K562 (cell line): Measurements from ENCODE around the gene BEST3.

Experiments used
- CTCF ChIP-seq, 3 experiments: IDR thresholded peaks in 2 of 3; conservative IDR thresholded peaks in 1 of 3; 2 replicates each; pipeline ENCODE4 v1.5.1; 2011 to 2012; ENCODE audit warnings: low read length in 3 of 3, mild to moderate bottlenecking in 3 of 3, control low read depth in 2 of 3, improper control_type of control experiment in 1 of 3, inconsistent platforms in 1 of 3, low read depth in 1 of 3, mixed read lengths in 1 of 3, moderate library complexity in 1 of 3; ENCODE audit not compliant: insufficient read depth in 2 of 3
- LARP7 ChIP-seq: fragments of 450-650 bp; IDR thresholded peaks from 2 replicates; pipeline ENCODE4 v1.6.1; 2016
- STAT6 ChIP-seq: sonication (generic); formaldehyde crosslinking; IDR thresholded peaks from 2 replicates; pipeline ENCODE4 v1.8.1; 2023; ENCODE audit warnings: mild to moderate bottlenecking, missing genetic modification reagents
- ZHX1 ChIP-seq: fragments of 150-350 bp; conservative IDR thresholded peaks from 2 replicates; pipeline ENCODE4 v1.6.1; 2014; ENCODE audit warnings: low read length
- ZNF263 ChIP-seq: sonication (generic); formaldehyde crosslinking; IDR thresholded peaks from 2 replicates; pipeline ENCODE4 v1.8.0; 2022; ENCODE audit warnings: mild to moderate bottlenecking, missing genetic modification reagents, borderline replicate concordance
- ZNF318 ChIP-seq, 2 experiments: fragments of 450-650 bp; IDR thresholded peaks; 2 replicates each; pipeline ENCODE4 v1.6.1; 2016; ENCODE audit warnings: mild to moderate bottlenecking in 2 of 2, borderline replicate concordance in 1 of 2, low read depth in 1 of 2, moderate library complexity in 1 of 2
- ZNF76 ChIP-seq: fragments of 250-450 bp; sonication (Bioruptor Pico); IDR thresholded peaks from 2 replicates; pipeline ENCODE4 v1.4.0; 2020; ENCODE audit warnings: mild to moderate bottlenecking, moderate library complexity, borderline replicate concordance

GRCh38 chr12:69610729-69611128 lies 88.4 kb downstream of the BEST3 start, which contains the start of gene LRRC10:
- no peak for TF ChIP-seq STAT6
- no peak for TF ChIP-seq ZNF76 (CRISPR knock-in tag)
- TF ChIP-seq ZHX1: no peak
- TF ChIP-seq LARP7: no peak
- no peak for TF ChIP-seq CTCF (IDR thresholded peaks at IDR 0.05 in 2 of 3, conservative IDR thresholded peaks at IDR 0.05 in 1 of 3; ENCODE audit: insufficient read depth in 2 of 3, low read depth in 1 of 3, low read length in 3 of 3)
- no peak for TF ChIP-seq ZNF263 (CRISPR knock-in tag)
- no peak for TF ChIP-seq ZNF318 (IDR thresholded peaks at IDR 0.05; ENCODE audit: borderline replicate concordance in 1 of 2, low read depth in 1 of 2)
